Mammary epithelial cell (primary cell): ENCODE data around the gene TASOR2.

Source experiments
- EZH2 ChIP-seq: IDR thresholded peaks from 2 replicates; pipeline ENCODE4 v1.6.1; 2012; ENCODE audit warnings: low read length, inconsistent platforms, borderline replicate concordance
- TF ChIP-seq, protein P1 (sequence below), 2 donors: IDR thresholded peaks in 1 of 2; conservative IDR thresholded peaks in 1 of 2; 2 replicates each; pipeline ENCODE4 v1.5.1; 2011 to 2012; ENCODE audit warnings: inconsistent platforms in 2 of 2, low read length in 2 of 2, mild to moderate bottlenecking in 2 of 2, control low read depth in 1 of 2, low read depth in 1 of 2; ENCODE audit not compliant: insufficient read depth in 1 of 2; ENCODE audit errors: extremely low read depth in 1 of 2

GRCh38 chr10:5692461-5693358 is 8.1 kb downstream of the TASOR2 start:
- TF ChIP-seq, protein P1, sequence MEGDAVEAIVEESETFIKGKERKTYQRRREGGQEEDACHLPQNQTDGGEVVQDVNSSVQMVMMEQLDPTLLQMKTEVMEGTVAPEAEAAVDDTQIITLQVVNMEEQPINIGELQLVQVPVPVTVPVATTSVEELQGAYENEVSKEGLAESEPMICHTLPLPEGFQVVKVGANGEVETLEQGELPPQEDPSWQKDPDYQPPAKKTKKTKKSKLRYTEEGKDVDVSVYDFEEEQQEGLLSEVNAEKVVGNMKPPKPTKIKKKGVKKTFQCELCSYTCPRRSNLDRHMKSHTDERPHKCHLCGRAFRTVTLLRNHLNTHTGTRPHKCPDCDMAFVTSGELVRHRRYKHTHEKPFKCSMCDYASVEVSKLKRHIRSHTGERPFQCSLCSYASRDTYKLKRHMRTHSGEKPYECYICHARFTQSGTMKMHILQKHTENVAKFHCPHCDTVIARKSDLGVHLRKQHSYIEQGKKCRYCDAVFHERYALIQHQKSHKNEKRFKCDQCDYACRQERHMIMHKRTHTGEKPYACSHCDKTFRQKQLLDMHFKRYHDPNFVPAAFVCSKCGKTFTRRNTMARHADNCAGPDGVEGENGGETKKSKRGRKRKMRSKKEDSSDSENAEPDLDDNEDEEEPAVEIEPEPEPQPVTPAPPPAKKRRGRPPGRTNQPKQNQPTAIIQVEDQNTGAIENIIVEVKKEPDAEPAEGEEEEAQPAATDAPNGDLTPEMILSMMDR (conservative IDR thresholded peaks at IDR 0.05 in 1 of 2, IDR thresholded peaks at IDR 0.05 in 1 of 2; ENCODE audit: extremely low read depth in 1 of 2, insufficient read depth in 1 of 2, low read depth in 1 of 2, low read length in 2 of 2), result no peak
- TF ChIP-seq EZH2, result no peak
